Fibroblast of the aortic adventitia (primary cell): ENCODE measurements around the gene HAL. TPM values are rescaled to one million over a fixed set of nuclear protein-coding genes. Genes with fewer than 3 reads are reported as not detected.

Experiments
- DNase-seq: peaks from one replicate; pipeline ENCODE4 v3.0.0-alpha.2; 2010; ENCODE audit warnings: low read depth
- H3K4me3 ChIP-seq: 2 replicates; pipeline ENCODE4 v1.5.1; 2011; ENCODE audit warnings: low read depth, mild to moderate bottlenecking, control low read depth, low read length, moderate library complexity
- total RNA-seq: library from RNA; depleted of rRNA; stranded (reverse); fragments of >200 nt; gene quantifications from 2 replicates; pipeline ENCODE4 v1.2.3, GENCODE V29; 2012; ENCODE audit warnings: low replicate concordance
- TF ChIP-seq, protein P1 (sequence below): IDR thresholded peaks from 2 replicates; pipeline ENCODE4 v1.5.1; 2011; ENCODE audit warnings: mild to moderate bottlenecking, low read length, control low read depth, inconsistent platforms; ENCODE audit not compliant: insufficient read depth

HAL gene
- total RNA-seq, 1 donor, result 0.09 TPM

- DNase-seq, result peak; percentile 60
- H3K4me3 ChIP-seq, result peak within 1 kb of the TSS; percentile 76
- TF ChIP-seq, protein P1, sequence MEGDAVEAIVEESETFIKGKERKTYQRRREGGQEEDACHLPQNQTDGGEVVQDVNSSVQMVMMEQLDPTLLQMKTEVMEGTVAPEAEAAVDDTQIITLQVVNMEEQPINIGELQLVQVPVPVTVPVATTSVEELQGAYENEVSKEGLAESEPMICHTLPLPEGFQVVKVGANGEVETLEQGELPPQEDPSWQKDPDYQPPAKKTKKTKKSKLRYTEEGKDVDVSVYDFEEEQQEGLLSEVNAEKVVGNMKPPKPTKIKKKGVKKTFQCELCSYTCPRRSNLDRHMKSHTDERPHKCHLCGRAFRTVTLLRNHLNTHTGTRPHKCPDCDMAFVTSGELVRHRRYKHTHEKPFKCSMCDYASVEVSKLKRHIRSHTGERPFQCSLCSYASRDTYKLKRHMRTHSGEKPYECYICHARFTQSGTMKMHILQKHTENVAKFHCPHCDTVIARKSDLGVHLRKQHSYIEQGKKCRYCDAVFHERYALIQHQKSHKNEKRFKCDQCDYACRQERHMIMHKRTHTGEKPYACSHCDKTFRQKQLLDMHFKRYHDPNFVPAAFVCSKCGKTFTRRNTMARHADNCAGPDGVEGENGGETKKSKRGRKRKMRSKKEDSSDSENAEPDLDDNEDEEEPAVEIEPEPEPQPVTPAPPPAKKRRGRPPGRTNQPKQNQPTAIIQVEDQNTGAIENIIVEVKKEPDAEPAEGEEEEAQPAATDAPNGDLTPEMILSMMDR, result no peak
Measured at GRCh38 chr12:95942524-95943329, 53.4 kb downstream of the HAL start, which contains the start of gene CCDC38. TSS of gene CCDC38 (minus strand) at chr12:95942614. CDS start at chr12:95936509, 6,105 bp downstream.

- peak overlapping the region; percentile 76 for H3K4me3 ChIP-seq
- DNase-seq, result no peak
- TF ChIP-seq, protein P1, result no peak
Measured at GRCh38 chr12:95942101-95942523, 54.0 kb downstream of the HAL start.

DNA sequence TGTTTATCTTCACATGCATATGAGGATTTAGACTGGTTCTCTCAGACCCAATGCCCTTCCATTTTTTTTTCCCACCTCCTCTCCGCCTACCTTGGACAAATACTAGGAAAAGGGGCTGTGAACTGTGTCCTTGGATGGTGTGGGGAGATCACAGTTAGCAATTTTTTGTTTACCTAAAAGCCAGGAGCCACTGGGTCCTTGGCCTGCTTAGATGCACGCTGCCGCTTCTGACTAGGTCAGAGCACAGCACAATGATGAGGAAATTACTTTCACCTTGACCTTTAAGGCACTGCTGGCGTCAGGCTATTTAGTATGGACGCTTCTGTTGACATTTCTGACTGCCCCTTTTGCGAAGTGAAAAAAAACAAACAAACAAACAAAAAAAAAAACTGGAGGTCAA is 55.6 kb downstream of the HAL start:
- no peak for DNase-seq
- H3K4me3 ChIP-seq, result no peak overlapping the region
- TF ChIP-seq, protein P1, result no peak

Other genes starting within 250 kb of the HAL start
- gene NTN4, start 205.6 kb downstream of the HAL start, total RNA-seq, result 8.7 and 71.8 TPM in 2 replicates
- 15.0 and 22.4 TPM in 2 replicates for gene SNRPF, start 137.4 kb downstream of the HAL start, total RNA-seq
- not detected in 2 replicates for gene CCDC38, start 53.7 kb downstream of the HAL start, total RNA-seq
- 0.63 TPM in 1 of 2 replicates, not detected in the other for gene AMDHD1, start 53.0 kb downstream of the HAL start, total RNA-seq
- gene LTA4H, start 39.2 kb upstream of the HAL start, total RNA-seq, result 68.1 and 88.2 TPM in 2 replicates
- gene ELK3, start 198.0 kb upstream of the HAL start, total RNA-seq, result 18.6 and 75.0 TPM in 2 replicates